GM23248 (cell line): Measurements from ENCODE around the gene SLC35E2B. TPM values are rescaled to one million over a fixed set of nuclear protein-coding genes. Genes with fewer than 3 reads are reported as not detected.

Experiments used
- DNase-seq: peaks from one replicate; pipeline ENCODE4 v3.0.0-alpha.2; 2015
- H2AFZ ChIP-seq: fragments of 200-600 bp; sonication (generic); 2 replicates; pipeline ENCODE4 v1.6.1; 2016; ENCODE audit warnings: antibody characterized with exemption
- H3F3A ChIP-seq: fragments of 200-600 bp; sonication (generic); 2 replicates; pipeline ENCODE4 v1.6.1; 2016; ENCODE audit warnings: mild to moderate bottlenecking, antibody characterized with exemption, mixed run types; ENCODE audit not compliant: insufficient read depth
- H3K27ac ChIP-seq: fragments of 200-600 bp; sonication (generic); 2 replicates; pipeline ENCODE4 v1.5.1; 2016; ENCODE audit warnings: mild to moderate bottlenecking
- H3K27me3 ChIP-seq: fragments of 200-600 bp; sonication (generic); replicated peaks from 2 replicates; pipeline ENCODE4 v1.6.1; 2016; ENCODE audit warnings: mild to moderate bottlenecking; ENCODE audit not compliant: insufficient read depth
- H3K36me3 ChIP-seq: fragments of 200-600 bp; sonication (generic); 2 replicates; pipeline ENCODE4 v1.6.1; 2016; ENCODE audit warnings: low read depth, mild to moderate bottlenecking
- H3K4me1 ChIP-seq: fragments of 200-600 bp; sonication (generic); 2 replicates; pipeline ENCODE4 v1.6.1; 2016; ENCODE audit warnings: mild to moderate bottlenecking; ENCODE audit not compliant: insufficient read depth
- H3K4me2 ChIP-seq: fragments of 200-600 bp; sonication (generic); one replicate; pipeline ENCODE4 v1.6.1; 2016; ENCODE audit warnings: mild to moderate bottlenecking; ENCODE audit not compliant: unreplicated experiment
- H3K4me3 ChIP-seq: fragments of 200-600 bp; sonication (generic); 2 replicates; pipeline ENCODE4 v1.5.1; 2016; ENCODE audit warnings: mild to moderate bottlenecking
- H3K79me2 ChIP-seq: fragments of 200-600 bp; sonication (generic); 2 replicates; pipeline ENCODE4 v1.6.1; 2016; ENCODE audit warnings: mild to moderate bottlenecking; ENCODE audit not compliant: insufficient read depth
- H3K9ac ChIP-seq: fragments of 200-600 bp; sonication (generic); 2 replicates; pipeline ENCODE4 v1.6.1; 2016; ENCODE audit warnings: mild to moderate bottlenecking
- H3K9me2 ChIP-seq: fragments of 200-600 bp; sonication (generic); 2 replicates; pipeline ENCODE4 v1.6.1; 2016; ENCODE audit warnings: mixed run types, mild to moderate bottlenecking, moderate library complexity; ENCODE audit not compliant: insufficient read depth
- H3K9me3 ChIP-seq: fragments of 200-600 bp; sonication (generic); one replicate; pipeline ENCODE4 v1.6.1; 2017; ENCODE audit warnings: low read depth
- H4K20me1 ChIP-seq: fragments of 200-600 bp; sonication (generic); 2 replicates; pipeline ENCODE4 v1.6.0; 2016; ENCODE audit not compliant: insufficient read depth
- EZH2 ChIP-seq: fragments of 200-600 bp; sonication (generic); IDR thresholded peaks from 2 replicates; pipeline ENCODE4 v1.6.1; 2018; ENCODE audit warnings: antibody characterized with exemption, mild to moderate bottlenecking; ENCODE audit not compliant: insufficient read depth, poor library complexity, severe bottlenecking
- EZH2phosphoT487 ChIP-seq: fragments of 200-600 bp; sonication (generic); IDR thresholded peaks from 2 replicates; pipeline ENCODE4 v1.6.1; 2018; ENCODE audit warnings: antibody characterized with exemption, moderate library complexity, mild to moderate bottlenecking, low read depth; ENCODE audit not compliant: insufficient read depth
- WGBS, 2 experiments: methylation state at CpG; one replicate each; pipeline ENCODE4 v1.1.6; 2015 to 2017; ENCODE audit warnings: low lambda C conversion rate in 2 of 2, low coverage in 1 of 2; ENCODE audit errors: missing lambda C conversion rate in 2 of 2; 5-methylcytosine and 5-hydroxymethylcytosine counted together
- in situ Hi-C: fragments of 300-500 bp; cut with MboI; formaldehyde crosslinking; loops from 2 replicates; pipeline ENCODE4 v1.15.0; 2020
- polyA plus RNA-seq: library from polyadenylated mRNA; unstranded; fragments of >200 nt; fragmentation: Nextera tagmentation; extraction: Ambion mirVana; gene quantifications from 2 replicates; pipeline ENCODE4 v1.2.1, GENCODE V29; 2016
- total RNA-seq: library from RNA; depleted of rRNA; stranded (reverse); fragments of >200 nt; shearing (Covaris generic); gene quantifications from 2 replicates; pipeline ENCODE4 v1.2.3, GENCODE V29; 2014

SLC35E2B gene
- total and polyA plus RNA-seq, 2 experiments from 2014 or later, result 23.4 to 32.5 TPM

DNA sequence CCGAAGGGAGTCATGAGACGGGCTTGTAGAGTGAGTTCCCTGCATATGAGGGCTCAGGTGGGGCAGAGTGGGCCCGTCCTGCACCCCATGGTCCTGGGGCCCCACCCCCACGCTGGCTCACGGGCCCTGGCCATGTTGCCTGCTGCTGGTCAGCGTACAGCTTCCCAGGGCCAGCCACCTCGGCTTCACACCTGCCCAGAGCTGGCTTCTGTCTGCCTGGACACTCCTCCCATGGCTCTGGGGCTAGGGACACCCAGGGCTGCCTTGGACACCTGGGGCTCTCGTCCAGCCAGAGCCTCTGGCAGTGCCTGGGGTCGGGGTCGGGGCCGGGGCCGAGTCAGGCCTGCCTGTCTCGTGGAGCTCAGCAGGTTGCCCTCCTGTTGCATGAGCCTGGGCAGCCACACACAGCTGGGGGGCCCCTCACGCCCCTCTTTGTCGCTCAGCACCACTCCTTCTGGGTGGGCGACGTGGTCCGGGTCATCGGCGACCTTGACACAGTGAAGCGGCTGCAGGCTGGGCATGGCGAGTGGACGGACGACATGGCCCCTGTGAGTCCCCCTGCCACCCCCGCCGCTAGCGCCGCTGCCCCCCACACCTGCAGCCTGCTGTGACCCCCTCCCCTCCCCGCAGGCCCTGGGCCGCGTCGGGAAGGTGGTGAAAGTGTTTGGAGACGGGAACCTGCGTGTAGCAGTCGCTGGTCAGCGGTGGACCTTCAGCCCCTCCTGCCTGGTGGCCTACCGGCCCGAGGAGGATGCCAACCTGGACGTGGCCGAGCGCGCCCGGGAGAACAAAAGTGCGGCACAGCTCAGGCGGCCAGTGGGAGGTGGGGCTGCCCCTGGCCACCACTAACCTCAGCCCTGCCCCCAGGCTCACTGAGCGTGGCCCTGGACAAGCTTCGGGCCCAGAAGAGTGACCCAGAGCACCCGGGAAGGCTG, 66.1 kb downstream of the SLC35E2B start:
- H3K9me3 ChIP-seq, result no peaks in the 10 kb centered on the region
- no peaks in the 10 kb centered on the region for H3K4me1 ChIP-seq
- no peak overlapping the region for H2AFZ ChIP-seq
- no peak for DNase-seq
- H3K36me3 ChIP-seq, result no peaks in the 10 kb centered on the region
- H3K4me3 ChIP-seq, result no peak overlapping the region
- no peaks in the 10 kb centered on the region for H3K9me2 ChIP-seq
- H3K27me3 ChIP-seq, result no peaks in the 10 kb centered on the region
- 90% methylated on average over 33 to 42 of the region's 48 CpGs for WGBS, 2 experiments
- no peaks in the 10 kb centered on the region for H3K79me2 ChIP-seq
- H3K27ac ChIP-seq, result no peak overlapping the region
- no peak overlapping the region for H3K4me2 ChIP-seq
- TF ChIP-seq EZH2, result no peak
- TF ChIP-seq EZH2phosphoT487, result no peak
- H4K20me1 ChIP-seq, result no peaks in the 10 kb centered on the region
- in situ Hi-C loops, result no loop called here
- H3F3A ChIP-seq, result no peaks in the 10 kb centered on the region
- H3K9ac ChIP-seq, result no peak overlapping the region

- in situ Hi-C loops, result no loop called here
- no peak overlapping the region for H3K4me2 ChIP-seq
- no peak overlapping the region for H2AFZ ChIP-seq
- no peak overlapping the region for H3K9ac ChIP-seq
- no peaks in the 10 kb centered on the region for H3K79me2 ChIP-seq
- DNase-seq, result no peak
- H3K9me3 ChIP-seq, result no peaks in the 10 kb centered on the region
- no peaks in the 10 kb centered on the region for H3K9me2 ChIP-seq
- WGBS, 2 experiments, result 85 to 86% methylated on average over 5 to 8 of the region's 8 CpGs
- no peaks in the 10 kb centered on the region for H3K36me3 ChIP-seq
- no peaks in the 10 kb centered on the region for H3F3A ChIP-seq
- H4K20me1 ChIP-seq, result no peaks in the 10 kb centered on the region
- H3K27ac ChIP-seq, result no peak overlapping the region
- TF ChIP-seq EZH2 (no peak), EZH2phosphoT487 (no peak)
- H3K4me3 ChIP-seq, result no peak overlapping the region
- no peaks in the 10 kb centered on the region for H3K27me3 ChIP-seq
- no peaks in the 10 kb centered on the region for H3K4me1 ChIP-seq
These were observed 66.8 kb downstream of the SLC35E2B start for GRCh38 chr1:1625824-1626206.

DNA sequence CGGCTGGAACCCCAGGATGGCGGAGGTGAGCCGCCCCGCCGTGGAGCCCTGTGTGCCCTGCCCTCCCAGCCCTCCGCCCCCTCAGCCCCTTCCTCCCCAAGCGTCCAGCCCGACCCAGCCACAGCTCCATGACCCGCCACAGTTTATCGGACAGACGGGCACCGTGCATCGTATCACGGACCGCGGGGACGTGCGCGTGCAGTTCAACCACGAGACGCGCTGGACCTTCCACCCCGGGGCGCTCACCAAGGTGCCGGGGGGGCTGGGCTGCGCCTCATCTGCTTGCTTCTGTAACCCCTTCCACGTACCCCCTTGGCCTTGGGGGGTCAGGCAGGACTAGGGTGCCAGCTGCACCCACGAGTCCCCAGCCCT, 67.2 kb downstream of the SLC35E2B start:
- TF ChIP-seq EZH2, result no peak
- TF ChIP-seq EZH2phosphoT487, result no peak
- H3K9ac ChIP-seq, result no peak overlapping the region
- in situ Hi-C loops, result no loop called here
- WGBS, 2 experiments, result 79 to 82% methylated on average over 21 to 28 of the region's 28 CpGs
- H3K9me2 ChIP-seq, result no peaks in the 10 kb centered on the region
- no peak for DNase-seq
- H2AFZ ChIP-seq, result no peak overlapping the region
- no peak overlapping the region for H3K4me3 ChIP-seq
- no peak overlapping the region for H3K27ac ChIP-seq
- no peaks in the 10 kb centered on the region for H3F3A ChIP-seq
- H3K4me2 ChIP-seq, result no peak overlapping the region
- no peaks in the 10 kb centered on the region for H3K9me3 ChIP-seq
- H3K27me3 ChIP-seq, result no peaks in the 10 kb centered on the region
- H3K4me1 ChIP-seq, result no peaks in the 10 kb centered on the region
- H3K79me2 ChIP-seq, result no peaks in the 10 kb centered on the region
- no peaks in the 10 kb centered on the region for H4K20me1 ChIP-seq
- H3K36me3 ChIP-seq, result no peaks in the 10 kb centered on the region

GRCh38 chr1:1624443-1625403, 67.9 kb downstream of the SLC35E2B start:
- Histone ChIP-seq H4K20me1 (no peaks in the 10 kb centered on the region), H3F3A (no peaks in the 10 kb centered on the region), H3K27ac (no peak overlapping the region), H3K4me3 (no peak overlapping the region), H3K9ac (no peak overlapping the region), H3K4me1 (no peaks in the 10 kb centered on the region), H2AFZ (no peak overlapping the region), H3K9me3 (no peaks in the 10 kb centered on the region), H3K36me3 (no peaks in the 10 kb centered on the region), H3K4me2 (no peak overlapping the region), H3K27me3 (no peaks in the 10 kb centered on the region), H3K9me2 (no peaks in the 10 kb centered on the region), H3K79me2 (no peaks in the 10 kb centered on the region)
- WGBS, 2 experiments, result 72 to 79% methylated on average over 32 to 37 of the region's 38 CpGs
- in situ Hi-C loops, result no loop called here
- TF ChIP-seq EZH2, result no peak
- TF ChIP-seq EZH2phosphoT487, result no peak
- DNase-seq, result no peak
